ENCODE results near the gene SUN1. TPM values are rescaled to one million over a fixed set of nuclear protein-coding genes. Genes with fewer than 3 reads are reported as not detected.

Gene SUN1
- total RNA-seq, 1 experiment from 2014 or later: 158 TPM

GRCh38 chr7:906776-907157 is 74.5 kb downstream of the SUN1 start:
- Mint-ChIP-seq H3K27me3 (ENCODE audit: low read depth) (peaks cover 20% of the 10 kb centered on the region), H3K4me3 (no peak overlapping the region), H3K36me3 (no peaks in the 10 kb centered on the region), H3K4me1 (0 out of 2 replicates have a peak, but pooled peaks cover 4% of the 10 kb centered on the region), H3K9me3 (no peaks in the 10 kb centered on the region), H3K27ac (no peak overlapping the region)
- POLR2A ChIA-PET: no interaction called here
- TF ChIP-seq ZNF512 (CRISPR knock-in tag; IDR thresholded peaks at IDR 0.05; ENCODE audit: borderline replicate concordance): 0 out of 2 replicates have a peak, but pooled peaks have one; percentile 21
- TF ChIP-seq IRF1 (CRISPR knock-in tag; IDR thresholded peaks at IDR 0.05): no peak
- DNase-seq (ENCODE audit: low spot score) (no peak), ATAC-seq (no peak)
- CTCF ChIA-PET: no interaction called here

DNA sequence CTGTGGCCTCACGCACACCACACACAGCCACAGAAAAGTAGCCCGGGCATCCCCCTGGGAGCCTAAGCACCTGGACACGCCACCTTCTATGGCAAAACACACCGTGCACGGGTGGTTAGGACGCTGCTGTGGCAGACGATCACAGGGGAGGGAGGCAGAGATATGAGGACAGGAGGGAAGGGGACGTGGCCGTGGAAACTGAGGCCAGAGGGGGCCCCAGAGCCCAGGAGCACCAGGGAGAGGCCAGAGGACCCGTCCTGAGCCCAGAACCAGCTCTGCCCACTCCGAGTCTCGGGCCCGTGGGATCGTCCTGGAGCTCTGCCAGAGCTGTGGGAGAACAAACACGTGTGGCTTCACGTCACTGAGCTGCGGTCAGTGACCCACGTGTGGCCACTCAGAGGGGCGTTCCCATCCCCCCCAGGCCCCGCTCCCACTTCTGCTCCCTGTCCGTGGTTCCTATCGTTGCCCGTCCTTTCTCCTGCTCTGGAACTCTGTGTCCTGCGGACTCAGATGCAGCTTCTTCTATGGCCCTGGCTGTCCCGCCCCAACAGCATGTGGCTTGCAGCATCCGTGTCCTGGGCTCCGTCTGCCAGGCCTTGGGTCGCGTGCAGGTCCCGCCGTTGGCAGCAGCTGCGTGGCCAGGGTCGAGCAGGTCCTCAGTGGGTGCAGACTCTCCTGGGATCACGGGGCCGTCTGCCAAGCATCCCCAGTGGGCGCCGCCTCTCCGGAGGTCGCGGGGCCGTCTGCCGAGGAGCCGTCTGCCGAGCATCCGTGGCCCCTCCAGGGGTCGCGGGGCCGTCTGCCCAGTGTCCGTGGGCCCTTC is 75.1 kb downstream of the SUN1 start:
- H3K36me3 Mint-ChIP-seq: no peaks in the 10 kb centered on the region
- 0 out of 2 replicates have a peak, but pooled peaks cover 4% of the 10 kb centered on the region for H3K4me1 Mint-ChIP-seq
- H3K4me3 Mint-ChIP-seq: no peak overlapping the region
- ATAC-seq: no peak
- no peak for DNase-seq (ENCODE audit: low spot score)
- H3K9me3 Mint-ChIP-seq: no peaks in the 10 kb centered on the region
- peaks cover 19% of the 10 kb centered on the region for H3K27me3 Mint-ChIP-seq (ENCODE audit: low read depth)
- CTCF ChIA-PET: interaction anchor here (0.9 to 1.7 kb wide), 4 partner anchors 51 to 158 kb away, joined by 3 to 9 read pairs (median 5); no protein-coding TSS in a partner anchor
- no peak overlapping the region for H3K27ac Mint-ChIP-seq
- TF ChIP-seq ZNF512 (CRISPR knock-in tag; IDR thresholded peaks at IDR 0.05; ENCODE audit: borderline replicate concordance) (no peak), ZNF281 (CRISPR knock-in tag; IDR thresholded peaks at IDR 0.05) (no peak), TP53 (CRISPR knock-in tag; IDR thresholded peaks at IDR 0.05) (no peak), JAZF1 (CRISPR knock-in tag; IDR thresholded peaks at IDR 0.05) (no peak), FOXJ3 (CRISPR knock-in tag; IDR thresholded peaks at IDR 0.05; ENCODE audit: borderline replicate concordance) (no peak), TCF7 (CRISPR knock-in tag; IDR thresholded peaks at IDR 0.05; ENCODE audit: low read depth) (no peak), STAT6 (CRISPR knock-in tag; conservative IDR thresholded peaks at IDR 0.05; ENCODE audit: low read depth) (no peak), ELF4 (CRISPR knock-in tag; IDR thresholded peaks at IDR 0.05; ENCODE audit: low read depth) (no peak)
- POLR2A ChIA-PET: no interaction called here

DNA sequence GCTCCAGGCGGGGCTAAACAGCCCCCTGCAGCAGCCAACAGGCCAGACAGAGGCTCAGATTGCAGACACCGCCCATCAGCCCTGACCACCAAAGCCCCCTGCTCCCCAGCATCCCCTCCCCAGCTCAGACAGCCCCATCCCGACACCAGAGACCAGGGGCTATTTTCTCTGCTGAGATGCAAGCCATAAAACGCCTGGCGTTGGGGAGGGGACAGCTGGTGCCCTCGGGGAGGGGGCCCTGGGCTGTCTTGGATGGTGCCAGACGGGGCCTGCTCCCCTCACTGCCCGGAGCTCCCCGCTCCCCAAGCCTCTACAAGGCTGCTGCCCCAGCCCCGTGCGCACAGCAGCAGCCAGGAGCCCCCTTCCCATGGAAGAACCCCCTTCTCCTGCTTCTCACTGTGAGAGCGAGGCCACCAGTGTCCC is 75.9 kb downstream of the SUN1 start:
- no peaks in the 10 kb centered on the region for H3K36me3 Mint-ChIP-seq
- H3K9me3 Mint-ChIP-seq: no peaks in the 10 kb centered on the region
- no peak overlapping the region for H3K4me3 Mint-ChIP-seq
- POLR2A ChIA-PET: interaction anchor here (0.6 kb wide), 2 partner anchors 43 to 225 kb away, joined by 3 read pairs; no protein-coding TSS in a partner anchor
- H3K4me1 Mint-ChIP-seq: 0 out of 2 replicates have a peak, but pooled peaks cover 4% of the 10 kb centered on the region
- H3K27me3 Mint-ChIP-seq (ENCODE audit: low read depth): peaks cover 14% of the 10 kb centered on the region
- ATAC-seq (no peak), DNase-seq (ENCODE audit: low spot score) (no peak)
- CTCF ChIA-PET: interaction anchor here (0.8 to 1.7 kb wide), 11 partner anchors 15 to 215 kb away, joined by 3 to 9 read pairs (median 3); no protein-coding TSS in a partner anchor
- no peak overlapping the region for H3K27ac Mint-ChIP-seq
- TF ChIP-seq, protein P1, sequence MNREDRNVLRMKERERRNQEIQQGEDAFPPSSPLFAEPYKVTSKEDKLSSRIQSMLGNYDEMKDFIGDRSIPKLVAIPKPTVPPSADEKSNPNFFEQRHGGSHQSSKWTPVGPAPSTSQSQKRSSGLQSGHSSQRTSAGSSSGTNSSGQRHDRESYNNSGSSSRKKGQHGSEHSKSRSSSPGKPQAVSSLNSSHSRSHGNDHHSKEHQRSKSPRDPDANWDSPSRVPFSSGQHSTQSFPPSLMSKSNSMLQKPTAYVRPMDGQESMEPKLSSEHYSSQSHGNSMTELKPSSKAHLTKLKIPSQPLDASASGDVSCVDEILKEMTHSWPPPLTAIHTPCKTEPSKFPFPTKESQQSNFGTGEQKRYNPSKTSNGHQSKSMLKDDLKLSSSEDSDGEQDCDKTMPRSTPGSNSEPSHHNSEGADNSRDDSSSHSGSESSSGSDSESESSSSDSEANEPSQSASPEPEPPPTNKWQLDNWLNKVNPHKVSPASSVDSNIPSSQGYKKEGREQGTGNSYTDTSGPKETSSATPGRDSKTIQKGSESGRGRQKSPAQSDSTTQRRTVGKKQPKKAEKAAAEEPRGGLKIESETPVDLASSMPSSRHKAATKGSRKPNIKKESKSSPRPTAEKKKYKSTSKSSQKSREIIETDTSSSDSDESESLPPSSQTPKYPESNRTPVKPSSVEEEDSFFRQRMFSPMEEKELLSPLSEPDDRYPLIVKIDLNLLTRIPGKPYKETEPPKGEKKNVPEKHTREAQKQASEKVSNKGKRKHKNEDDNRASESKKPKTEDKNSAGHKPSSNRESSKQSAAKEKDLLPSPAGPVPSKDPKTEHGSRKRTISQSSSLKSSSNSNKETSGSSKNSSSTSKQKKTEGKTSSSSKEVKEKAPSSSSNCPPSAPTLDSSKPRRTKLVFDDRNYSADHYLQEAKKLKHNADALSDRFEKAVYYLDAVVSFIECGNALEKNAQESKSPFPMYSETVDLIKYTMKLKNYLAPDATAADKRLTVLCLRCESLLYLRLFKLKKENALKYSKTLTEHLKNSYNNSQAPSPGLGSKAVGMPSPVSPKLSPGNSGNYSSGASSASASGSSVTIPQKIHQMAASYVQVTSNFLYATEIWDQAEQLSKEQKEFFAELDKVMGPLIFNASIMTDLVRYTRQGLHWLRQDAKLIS (CRISPR knock-in tag; IDR thresholded peaks at IDR 0.05; ENCODE audit: borderline replicate concordance): no peak
- TF ChIP-seq, protein P2, sequence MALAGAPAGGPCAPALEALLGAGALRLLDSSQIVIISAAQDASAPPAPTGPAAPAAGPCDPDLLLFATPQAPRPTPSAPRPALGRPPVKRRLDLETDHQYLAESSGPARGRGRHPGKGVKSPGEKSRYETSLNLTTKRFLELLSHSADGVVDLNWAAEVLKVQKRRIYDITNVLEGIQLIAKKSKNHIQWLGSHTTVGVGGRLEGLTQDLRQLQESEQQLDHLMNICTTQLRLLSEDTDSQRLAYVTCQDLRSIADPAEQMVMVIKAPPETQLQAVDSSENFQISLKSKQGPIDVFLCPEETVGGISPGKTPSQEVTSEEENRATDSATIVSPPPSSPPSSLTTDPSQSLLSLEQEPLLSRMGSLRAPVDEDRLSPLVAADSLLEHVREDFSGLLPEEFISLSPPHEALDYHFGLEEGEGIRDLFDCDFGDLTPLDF (CRISPR knock-in tag; IDR thresholded peaks at IDR 0.05): no peak
- TF ChIP-seq RELA (CRISPR knock-in tag; IDR thresholded peaks at IDR 0.05; ENCODE audit: borderline replicate concordance) (no peak), TEAD1 (CRISPR knock-in tag; IDR thresholded peaks at IDR 0.05) (no peak), CREM (CRISPR knock-in tag; IDR thresholded peaks at IDR 0.05) (no peak)
